GM21360 (cell line): ENCODE measurements around the gene EXOSC2.

Source experiments
- ATAC-seq: cut with Tn5 transposase; IDR thresholded peaks from one replicate; pipeline ENCODE4 v1.9.1; 2021; ENCODE audit warnings: mild to moderate bottlenecking, moderate library complexity; ENCODE audit not compliant: unreplicated experiment

The EXOSC2 gene

GRCh38 chr9:130693426-130694191 lies at the start of gene EXOSC2:
EXOSC2 (plus strand) TSS chr9:130693780; CDS start chr9:130693792, 12 bp downstream.
- peak; percentile 82 for ATAC-seq

- no peak for ATAC-seq
Observed at GRCh38 chr9:130651221-130651620, 42.4 kb upstream of the EXOSC2 start.

- ATAC-seq = no peak
Observed at GRCh38 chr9:130651752-130652151, 41.8 kb upstream of the EXOSC2 start.

- no peak for ATAC-seq
Observed at GRCh38 chr9:130654879-130655278, 38.7 kb upstream of the EXOSC2 start.

- no peak for ATAC-seq
Observed at GRCh38 chr9:130658893-130659698, 34.5 kb upstream of the EXOSC2 start.

- ATAC-seq = no peak
Observed at GRCh38 chr9:130659699-130660248, 33.8 kb upstream of the EXOSC2 start.

GRCh38 chr9:130660326-130660682 lies 33.3 kb upstream of the EXOSC2 start:
- ATAC-seq = no peak

GRCh38 chr9:130660683-130661450 lies 32.7 kb upstream of the EXOSC2 start:
- ATAC-seq = no peak

GRCh38 chr9:130661451-130662098 lies 32.0 kb upstream of the EXOSC2 start:
- no peak for ATAC-seq

GRCh38 chr9:130662099-130662969 lies 31.2 kb upstream of the EXOSC2 start:
- ATAC-seq = no peak

GRCh38 chr9:130662970-130663257 lies 30.7 kb upstream of the EXOSC2 start:
- ATAC-seq = no peak

GRCh38 chr9:130663258-130663976 lies 30.2 kb upstream of the EXOSC2 start:
- ATAC-seq = no peak

- no peak for ATAC-seq
Observed at GRCh38 chr9:130663977-130664250, 29.7 kb upstream of the EXOSC2 start.

GRCh38 chr9:130664251-130665028 lies 29.1 kb upstream of the EXOSC2 start, which contains the start of gene PRDM12:
PRDM12 (plus strand) TSS chr9:130664594; CDS start chr9:130664654, 60 bp downstream.
- ATAC-seq = no peak

GRCh38 chr9:130665029-130665430 lies 28.6 kb upstream of the EXOSC2 start:
- ATAC-seq = no peak

- no peak for ATAC-seq
Observed at GRCh38 chr9:130665431-130666392, 27.9 kb upstream of the EXOSC2 start.

GRCh38 chr9:130666393-130667119 lies 27.0 kb upstream of the EXOSC2 start:
- no peak for ATAC-seq
